ENCODE measurements around the gene BMI1.

The BMI1 gene

DNA sequence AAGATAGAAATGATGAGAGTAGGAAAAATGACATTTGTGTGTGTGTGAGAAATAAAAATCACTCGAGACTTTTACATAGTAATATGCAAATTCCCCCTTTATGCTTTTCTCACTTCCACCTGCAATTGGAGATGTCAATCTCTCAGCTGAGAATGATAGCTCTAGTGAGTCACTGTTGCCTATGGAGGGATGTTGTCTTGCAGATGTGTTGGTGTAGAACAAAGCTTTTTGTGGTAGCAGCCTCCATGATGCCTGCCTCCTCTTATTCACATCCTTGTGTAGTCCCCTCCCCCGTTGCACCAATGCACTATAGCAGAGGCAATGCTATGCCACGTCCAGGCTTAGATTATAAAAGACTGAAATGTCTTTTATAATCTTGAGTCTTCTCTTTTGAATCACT, 58.2 kb downstream of the BMI1 start:
- FAIRE-seq (no peak), DNase-seq (ENCODE audit: insufficient read length, low spot score) (no peak)
- TF ChIP-seq, protein P1, sequence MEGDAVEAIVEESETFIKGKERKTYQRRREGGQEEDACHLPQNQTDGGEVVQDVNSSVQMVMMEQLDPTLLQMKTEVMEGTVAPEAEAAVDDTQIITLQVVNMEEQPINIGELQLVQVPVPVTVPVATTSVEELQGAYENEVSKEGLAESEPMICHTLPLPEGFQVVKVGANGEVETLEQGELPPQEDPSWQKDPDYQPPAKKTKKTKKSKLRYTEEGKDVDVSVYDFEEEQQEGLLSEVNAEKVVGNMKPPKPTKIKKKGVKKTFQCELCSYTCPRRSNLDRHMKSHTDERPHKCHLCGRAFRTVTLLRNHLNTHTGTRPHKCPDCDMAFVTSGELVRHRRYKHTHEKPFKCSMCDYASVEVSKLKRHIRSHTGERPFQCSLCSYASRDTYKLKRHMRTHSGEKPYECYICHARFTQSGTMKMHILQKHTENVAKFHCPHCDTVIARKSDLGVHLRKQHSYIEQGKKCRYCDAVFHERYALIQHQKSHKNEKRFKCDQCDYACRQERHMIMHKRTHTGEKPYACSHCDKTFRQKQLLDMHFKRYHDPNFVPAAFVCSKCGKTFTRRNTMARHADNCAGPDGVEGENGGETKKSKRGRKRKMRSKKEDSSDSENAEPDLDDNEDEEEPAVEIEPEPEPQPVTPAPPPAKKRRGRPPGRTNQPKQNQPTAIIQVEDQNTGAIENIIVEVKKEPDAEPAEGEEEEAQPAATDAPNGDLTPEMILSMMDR (IDR thresholded peaks at IDR 0.05; ENCODE audit: insufficient read depth, missing control alignments) = no peak
